BE2C (cell line): ENCODE results near the gene JAK1.

Experiments used
- DNase-seq: peaks from one replicate; pipeline ENCODE4 v3.0.0-alpha.2; 2020
- H3K27me3 ChIP-seq: fragments of 250-450 bp; sonication (Bioruptor Pico); 2 replicates; pipeline ENCODE4 v1.5.1; 2020; ENCODE audit warnings: mild to moderate bottlenecking
- H3K36me3 ChIP-seq: fragments of 250-450 bp; sonication (Bioruptor Pico); 2 replicates; pipeline ENCODE4 v1.5.1; 2020; ENCODE audit warnings: mild to moderate bottlenecking
- H3K4me1 ChIP-seq: fragments of 250-450 bp; sonication (Bioruptor Pico); 2 replicates; pipeline ENCODE4 v1.5.1; 2020
- H3K4me3 ChIP-seq: 2 replicates; pipeline ENCODE4 v1.5.1; 2011; ENCODE audit warnings: low read depth, low read length
- H3K9me3 ChIP-seq: fragments of 250-450 bp; sonication (Bioruptor Pico); 2 replicates; pipeline ENCODE4 v1.5.1; 2020
- CTCF ChIP-seq: IDR thresholded peaks from 2 replicates; pipeline ENCODE4 v1.5.1; 2012; ENCODE audit warnings: mild to moderate bottlenecking, low read depth, low read length

Gene JAK1

GRCh38 chr1:64898107-64898861 lies 68.1 kb downstream of the JAK1 start:
- H3K4me3 ChIP-seq, result no peak overlapping the region
- no peak for TF ChIP-seq CTCF
- DNase-seq, result peak; percentile 54
- peaks cover 7% of the 10 kb centered on the region; the same call in 1 of the 2 replicates for H3K4me1 ChIP-seq
- no peaks in the 10 kb centered on the region for H3K27me3 ChIP-seq
- H3K36me3 ChIP-seq, result no peaks in the 10 kb centered on the region
- no peaks in the 10 kb centered on the region for H3K9me3 ChIP-seq

- Histone ChIP-seq H3K4me1 (peaks cover 7% of the 10 kb centered on the region; the same call in 1 of the 2 replicates), H3K9me3 (no peaks in the 10 kb centered on the region), H3K27me3 (no peaks in the 10 kb centered on the region), H3K4me3 (no peak overlapping the region), H3K36me3 (no peaks in the 10 kb centered on the region)
- no peak for TF ChIP-seq CTCF
- no peak for DNase-seq
These were observed 69.8 kb downstream of the JAK1 start for GRCh38 chr1:64896551-64896950.

- peaks cover 7% of the 10 kb centered on the region; the same call in 1 of the 2 replicates for H3K4me1 ChIP-seq
- DNase-seq, result no peak
- no peaks in the 10 kb centered on the region for H3K36me3 ChIP-seq
- no peaks in the 10 kb centered on the region for H3K27me3 ChIP-seq
- TF ChIP-seq CTCF, result no peak
- H3K9me3 ChIP-seq, result no peaks in the 10 kb centered on the region
- no peak overlapping the region for H3K4me3 ChIP-seq
These were observed 70.8 kb downstream of the JAK1 start for GRCh38 chr1:64895500-64895899.

- Histone ChIP-seq H3K36me3 (no peaks in the 10 kb centered on the region), H3K4me1 (peaks cover 7% of the 10 kb centered on the region; the same call in 1 of the 2 replicates), H3K9me3 (no peaks in the 10 kb centered on the region), H3K27me3 (no peaks in the 10 kb centered on the region), H3K4me3 (no peak overlapping the region)
- no peak for DNase-seq
- TF ChIP-seq CTCF, result no peak
These were observed 71.7 kb downstream of the JAK1 start for GRCh38 chr1:64894438-64895196.

DNA sequence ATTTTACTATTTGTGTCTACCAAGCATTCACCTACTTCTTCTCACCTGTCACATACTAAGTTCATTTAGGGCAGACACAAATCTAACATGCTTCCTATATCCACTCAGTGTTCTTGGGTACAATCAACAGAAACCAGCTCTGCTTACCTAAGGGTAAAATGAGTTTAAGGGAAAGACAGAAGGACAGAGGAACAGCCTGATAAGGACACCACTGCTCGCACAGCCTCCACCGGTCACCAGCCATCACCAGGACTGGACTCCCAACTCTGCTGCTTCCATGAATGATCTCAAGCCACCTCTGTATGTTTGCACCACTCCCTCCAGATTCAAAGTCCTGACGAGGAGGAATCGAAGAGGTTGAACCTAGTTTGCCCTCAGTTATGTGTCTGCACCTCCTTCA lies 72.4 kb downstream of the JAK1 start:
- Histone ChIP-seq H3K36me3 (no peaks in the 10 kb centered on the region), H3K27me3 (no peaks in the 10 kb centered on the region), H3K4me3 (no peak overlapping the region), H3K4me1 (peaks cover 7% of the 10 kb centered on the region; the same call in 1 of the 2 replicates), H3K9me3 (no peaks in the 10 kb centered on the region)
- TF ChIP-seq CTCF, result no peak
- DNase-seq, result no peak
